H54 (cell line): Measurements from ENCODE around the gene CCNL1.
"Not testable (repeated sequence)": the region's sequence is repeated elsewhere in the genome, so short reads cannot be mapped to it uniquely, and the experiment has no call there.

Experiments
- DNase-seq: peaks from one replicate; pipeline ENCODE4 v3.0.0; 2011; ENCODE audit warnings: low spot score, mixed read lengths; ENCODE audit not compliant: insufficient read length
- FAIRE-seq: peaks from 3 replicates; lab custom pipeline; 2011; peaks lifted over from hg19 to GRCh38; lab: Jason Lieb, UNC
- POLR2A ChIP-seq: IDR thresholded peaks from 2 replicates; pipeline ENCODE4 v1.6.1; 2011; ENCODE audit warnings: low read depth, mild to moderate bottlenecking, low read length

Gene CCNL1

GRCh38 chr3:157159762-157160657, at the start of gene CCNL1:
Gene CCNL1 (minus strand): TSS chr3:157160147. CDS start chr3:157160094, 53 bp downstream.
- FAIRE-seq (peak; percentile 50), DNase-seq (peak; percentile 82)
- peak; percentile 90 for TF ChIP-seq POLR2A

GRCh38 chr3:157204880-157205279, 44.9 kb upstream of the CCNL1 start:
- no peak for TF ChIP-seq POLR2A
- no peak for DNase-seq
- no peak for FAIRE-seq

- no peak for FAIRE-seq
- no peak for DNase-seq
- TF ChIP-seq POLR2A: no peak
Measured at GRCh38 chr3:157204431-157204830, 44.5 kb upstream of the CCNL1 start.

GRCh38 chr3:157201648-157202278, 41.8 kb upstream of the CCNL1 start:
- TF ChIP-seq POLR2A: no peak
- no peak for DNase-seq
- no peak for FAIRE-seq

GRCh38 chr3:157199841-157200240, 39.9 kb upstream of the CCNL1 start:
- DNase-seq (no peak), FAIRE-seq (no peak)
- TF ChIP-seq POLR2A: no peak

- TF ChIP-seq POLR2A: no peak
- no peak for DNase-seq
- FAIRE-seq: no peak
Measured at GRCh38 chr3:157195965-157196364, 36.0 kb upstream of the CCNL1 start.

GRCh38 chr3:157191149-157191548, 31.2 kb upstream of the CCNL1 start:
- DNase-seq, FAIRE-seq: not testable (repeated sequence)

- FAIRE-seq (no peak), DNase-seq (no peak)
- TF ChIP-seq POLR2A: no peak
Measured at GRCh38 chr3:157190380-157190872, 30.5 kb upstream of the CCNL1 start.

- no peak for FAIRE-seq
- no peak for DNase-seq
- no peak for TF ChIP-seq POLR2A
Measured at GRCh38 chr3:157188391-157188790, 28.4 kb upstream of the CCNL1 start.

GRCh38 chr3:157182879-157183278, 22.9 kb upstream of the CCNL1 start:
- TF ChIP-seq POLR2A: no peak
- DNase-seq (no peak), FAIRE-seq (no peak)

GRCh38 chr3:157180262-157180661, 20.3 kb upstream of the CCNL1 start:
- no peak for FAIRE-seq
- TF ChIP-seq POLR2A: no peak
- no peak for DNase-seq

- TF ChIP-seq POLR2A: no peak
- DNase-seq (no peak), FAIRE-seq (no peak)
Measured at GRCh38 chr3:157179365-157179803, 19.4 kb upstream of the CCNL1 start.

GRCh38 chr3:157178503-157179364, 18.8 kb upstream of the CCNL1 start:
- not testable (repeated sequence) for DNase-seq, FAIRE-seq

GRCh38 chr3:157177801-157178453, 18.0 kb upstream of the CCNL1 start:
- not testable (repeated sequence) for DNase-seq, FAIRE-seq
